Parathyroid adenoma (tissue), 2 donors: ENCODE results near the gene PANK1.

ENCODE experiments used
- H2AFZ ChIP-seq: fragments of 300-600 bp; sonication (generic); one replicate; pipeline ENCODE4 v1.7.0; 2017; ENCODE audit warnings: antibody characterized with exemption, mild to moderate bottlenecking
- H3K27ac ChIP-seq: fragments of 300-600 bp; sonication (generic); one replicate; pipeline ENCODE4 v1.7.0; 2017
- H3K27me3 ChIP-seq: fragments of 300-600 bp; sonication (generic); one replicate; pipeline ENCODE4 v1.7.0; 2017; ENCODE audit warnings: low read length; ENCODE audit not compliant: control insufficient read depth, insufficient read depth
- H3K36me3 ChIP-seq: fragments of 300-600 bp; sonication (generic); one replicate; pipeline ENCODE4 v1.7.0; 2017; ENCODE audit warnings: low read length; ENCODE audit not compliant: control insufficient read depth, insufficient read depth
- H3K4me1 ChIP-seq: fragments of 300-600 bp; sonication (generic); one replicate; pipeline ENCODE4 v1.7.0; 2017; ENCODE audit warnings: control low read depth
- H3K4me2 ChIP-seq: fragments of 300-600 bp; sonication (generic); one replicate; pipeline ENCODE4 v1.7.0; 2017; ENCODE audit warnings: low read length
- H3K4me3 ChIP-seq: fragments of 300-600 bp; sonication (generic); one replicate; pipeline ENCODE4 v1.7.0; 2017; ENCODE audit warnings: low read depth, low read length
- H3K79me2 ChIP-seq: fragments of 300-600 bp; sonication (generic); one replicate; pipeline ENCODE4 v1.7.0; 2017; ENCODE audit warnings: control low read depth
- H3K9ac ChIP-seq: fragments of 300-600 bp; sonication (generic); one replicate; pipeline ENCODE4 v1.7.0; 2017; ENCODE audit warnings: mild to moderate bottlenecking
- H3K9me3 ChIP-seq: fragments of 300-600 bp; sonication (generic); one replicate; pipeline ENCODE4 v1.7.0; 2017; ENCODE audit warnings: low read length; ENCODE audit not compliant: control insufficient read depth
- CTCF ChIP-seq: fragments of 300-600 bp; sonication (generic); IDR thresholded peaks from one replicate; pipeline ENCODE4 v1.7.0; 2017; ENCODE audit warnings: antibody characterized with exemption, mild to moderate bottlenecking
- donor health status: primary hyperparathyroidism.

PANK1 gene

DNA sequence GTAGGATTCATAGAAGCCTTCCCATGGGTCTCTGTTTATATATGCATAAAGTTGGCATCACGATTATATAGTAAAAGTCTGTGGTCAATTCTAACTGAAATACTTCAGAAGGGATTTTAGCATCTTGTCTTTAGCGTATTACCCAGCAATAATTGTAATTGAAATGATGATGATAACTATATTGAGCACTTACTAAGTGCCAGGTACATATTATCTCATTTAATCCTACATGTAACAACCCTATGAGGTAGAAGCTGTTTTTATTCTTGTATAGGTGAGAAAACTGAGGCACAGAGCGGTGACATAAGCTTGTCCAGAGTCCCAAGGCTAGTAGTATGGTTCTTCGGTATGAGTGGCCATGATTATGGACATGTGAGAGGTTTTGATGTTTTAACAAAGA, 33.8 kb downstream of the PANK1 start:
- H3K4me2 ChIP-seq: no peak overlapping the region
- H3K9me3 ChIP-seq: no peaks in the 10 kb centered on the region
- TF ChIP-seq CTCF: no peak
- H3K79me2 ChIP-seq: no peaks in the 10 kb centered on the region
- no peak overlapping the region for H3K9ac ChIP-seq
- no peaks in the 10 kb centered on the region for H3K36me3 ChIP-seq
- H3K27ac ChIP-seq: no peak overlapping the region
- H3K4me3 ChIP-seq: no peak overlapping the region
- no peak overlapping the region for H2AFZ ChIP-seq
- no peaks in the 10 kb centered on the region for H3K27me3 ChIP-seq
- no peaks in the 10 kb centered on the region for H3K4me1 ChIP-seq

DNA sequence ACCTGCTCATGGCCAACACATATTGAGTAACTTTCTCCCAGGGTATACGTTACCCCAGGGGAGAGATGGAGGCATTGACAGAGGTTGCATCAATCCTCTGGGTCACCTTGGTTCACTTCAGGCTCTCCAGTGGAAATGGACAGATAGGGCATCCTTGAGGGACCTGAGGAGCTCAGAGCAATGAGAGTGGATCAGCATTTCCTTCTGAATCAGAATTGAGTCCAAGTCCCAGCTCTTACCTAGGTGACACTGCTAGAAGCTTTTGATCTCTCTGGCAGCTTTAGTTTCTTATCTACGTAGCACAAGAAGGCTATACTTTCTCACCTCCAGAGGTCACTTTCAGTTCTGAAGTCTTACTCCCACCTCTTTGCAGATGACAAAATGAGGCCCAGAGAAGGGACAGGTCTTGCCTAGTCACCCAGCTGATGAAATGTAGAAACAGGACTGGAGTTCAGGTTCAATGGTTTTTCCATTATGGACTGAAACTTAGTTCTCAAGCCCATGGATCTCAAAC, 35.2 kb downstream of the PANK1 start:
- Histone ChIP-seq H3K36me3 (no peaks in the 10 kb centered on the region), H2AFZ (no peak overlapping the region), H3K4me1 (no peaks in the 10 kb centered on the region), H3K9me3 (no peaks in the 10 kb centered on the region), H3K27me3 (no peaks in the 10 kb centered on the region), H3K4me2 (no peak overlapping the region), H3K79me2 (no peaks in the 10 kb centered on the region), H3K9ac (no peak overlapping the region), H3K4me3 (no peak overlapping the region), H3K27ac (no peak overlapping the region)
- no peak for TF ChIP-seq CTCF

GRCh38 chr10:89604200-89604599, 40.8 kb downstream of the PANK1 start:
- no peak overlapping the region for H3K4me3 ChIP-seq
- H3K36me3 ChIP-seq: no peaks in the 10 kb centered on the region
- no peak overlapping the region for H3K27ac ChIP-seq
- H3K9me3 ChIP-seq: no peaks in the 10 kb centered on the region
- H3K79me2 ChIP-seq: no peaks in the 10 kb centered on the region
- H3K4me1 ChIP-seq: no peaks in the 10 kb centered on the region
- no peak overlapping the region for H2AFZ ChIP-seq
- TF ChIP-seq CTCF: no peak
- H3K9ac ChIP-seq: no peak overlapping the region
- no peaks in the 10 kb centered on the region for H3K27me3 ChIP-seq
- no peak overlapping the region for H3K4me2 ChIP-seq

- no peaks in the 10 kb centered on the region for H3K27me3 ChIP-seq
- H3K27ac ChIP-seq: no peak overlapping the region
- TF ChIP-seq CTCF: no peak
- no peak overlapping the region for H3K4me2 ChIP-seq
- no peaks in the 10 kb centered on the region for H3K36me3 ChIP-seq
- no peaks in the 10 kb centered on the region for H3K9me3 ChIP-seq
- H3K9ac ChIP-seq: no peak overlapping the region
- no peak overlapping the region for H2AFZ ChIP-seq
- no peak overlapping the region for H3K4me3 ChIP-seq
- no peaks in the 10 kb centered on the region for H3K79me2 ChIP-seq
- H3K4me1 ChIP-seq: no peaks in the 10 kb centered on the region
These were observed 42.1 kb downstream of the PANK1 start for GRCh38 chr10:89602919-89603318.

DNA sequence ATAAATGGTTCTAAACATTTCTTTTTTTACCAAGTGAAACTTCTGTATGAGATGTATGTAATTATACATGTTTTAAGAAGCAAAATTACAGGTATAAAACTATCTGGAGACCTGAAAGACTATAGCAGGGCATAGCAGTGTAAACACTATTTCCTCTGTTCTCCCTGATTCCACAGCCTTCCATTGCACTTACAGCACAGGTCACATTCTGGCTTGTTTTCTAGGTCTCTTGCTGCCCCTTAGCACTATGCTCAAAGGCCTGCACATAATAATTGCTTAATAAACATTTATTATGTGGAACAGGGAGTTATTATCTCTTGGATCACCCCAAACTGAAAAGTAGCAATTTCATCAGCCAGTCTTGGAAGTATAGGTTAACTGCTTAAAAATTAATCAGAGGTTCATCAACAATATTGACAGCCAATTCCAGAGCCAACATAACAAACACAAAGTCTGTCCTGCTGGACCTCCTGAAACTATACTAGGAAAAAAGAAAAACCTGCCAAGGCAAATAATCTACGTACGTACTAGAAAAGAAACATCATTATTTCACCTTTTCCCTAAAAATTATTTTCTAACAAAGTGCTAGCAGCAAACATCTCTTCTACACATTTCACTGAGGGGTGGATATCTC, 43.2 kb downstream of the PANK1 start:
- Histone ChIP-seq H3K4me1 (no peaks in the 10 kb centered on the region), H3K27me3 (no peaks in the 10 kb centered on the region), H3K9me3 (no peaks in the 10 kb centered on the region), H3K9ac (no peak overlapping the region), H3K36me3 (no peaks in the 10 kb centered on the region), H3K27ac (no peak overlapping the region), H3K4me3 (no peak overlapping the region), H2AFZ (no peak overlapping the region), H3K4me2 (no peak overlapping the region), H3K79me2 (no peaks in the 10 kb centered on the region)
- no peak for TF ChIP-seq CTCF
